Parathyroid adenoma (tissue), 2 donors: ENCODE data around the gene PPP1R13L.
"Not testable (repeated sequence)": the region's sequence is repeated elsewhere in the genome, so short reads cannot be mapped to it uniquely, and the experiment has no call there.

Source experiments
- H2AFZ ChIP-seq: fragments of 300-600 bp; sonication (generic); one replicate; pipeline ENCODE4 v1.7.0; 2017; ENCODE audit warnings: antibody characterized with exemption, mild to moderate bottlenecking
- H3K27ac ChIP-seq: fragments of 300-600 bp; sonication (generic); one replicate; pipeline ENCODE4 v1.7.0; 2017
- H3K27me3 ChIP-seq: fragments of 300-600 bp; sonication (generic); one replicate; pipeline ENCODE4 v1.7.0; 2017; ENCODE audit warnings: low read length; ENCODE audit not compliant: control insufficient read depth, insufficient read depth
- H3K36me3 ChIP-seq: fragments of 300-600 bp; sonication (generic); one replicate; pipeline ENCODE4 v1.7.0; 2017; ENCODE audit warnings: low read length; ENCODE audit not compliant: control insufficient read depth, insufficient read depth
- H3K4me1 ChIP-seq: fragments of 300-600 bp; sonication (generic); one replicate; pipeline ENCODE4 v1.7.0; 2017; ENCODE audit warnings: control low read depth
- H3K4me2 ChIP-seq: fragments of 300-600 bp; sonication (generic); one replicate; pipeline ENCODE4 v1.7.0; 2017; ENCODE audit warnings: low read length
- H3K4me3 ChIP-seq: fragments of 300-600 bp; sonication (generic); one replicate; pipeline ENCODE4 v1.7.0; 2017; ENCODE audit warnings: low read depth, low read length
- H3K79me2 ChIP-seq: fragments of 300-600 bp; sonication (generic); one replicate; pipeline ENCODE4 v1.7.0; 2017; ENCODE audit warnings: control low read depth
- H3K9ac ChIP-seq: fragments of 300-600 bp; sonication (generic); one replicate; pipeline ENCODE4 v1.7.0; 2017; ENCODE audit warnings: mild to moderate bottlenecking
- H3K9me3 ChIP-seq: fragments of 300-600 bp; sonication (generic); one replicate; pipeline ENCODE4 v1.7.0; 2017; ENCODE audit warnings: low read length; ENCODE audit not compliant: control insufficient read depth
- TF ChIP-seq, protein P1 (sequence below): fragments of 300-600 bp; sonication (generic); IDR thresholded peaks from one replicate; pipeline ENCODE4 v1.7.0; 2017; ENCODE audit warnings: antibody characterized with exemption, mild to moderate bottlenecking
- donor health status: primary hyperparathyroidism.

PPP1R13L gene

DNA sequence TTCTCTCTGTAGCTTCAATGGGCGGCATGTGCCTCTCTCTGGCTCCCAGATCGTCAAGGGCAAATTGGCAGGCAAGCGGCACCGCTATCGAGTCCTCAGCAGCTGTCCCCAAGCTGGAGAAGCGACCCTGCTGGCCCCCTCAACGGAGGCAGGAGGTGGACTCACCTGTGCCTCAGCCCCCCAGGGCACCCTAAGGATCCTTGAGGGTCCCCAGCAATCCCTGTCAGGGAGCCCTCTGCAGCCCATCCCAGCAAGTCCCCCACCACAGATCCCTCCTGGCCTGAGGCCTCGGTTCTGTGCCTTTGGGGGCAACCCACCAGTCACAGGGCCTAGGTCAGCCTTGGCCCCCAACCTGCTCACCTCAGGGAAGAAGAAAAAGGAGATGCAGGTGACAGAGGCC lies 3.3 kb upstream of the PPP1R13L start:
- H3K9me3 ChIP-seq: no peaks in the 10 kb centered on the region
- no peak overlapping the region for H3K27ac ChIP-seq
- H2AFZ ChIP-seq: no peak overlapping the region
- H3K36me3 ChIP-seq: no peaks in the 10 kb centered on the region
- H3K4me1 ChIP-seq: peaks cover 8% of the 10 kb centered on the region
- H3K9ac ChIP-seq: no peak overlapping the region
- H3K27me3 ChIP-seq: no peaks in the 10 kb centered on the region
- peaks cover 6% of the 10 kb centered on the region for H3K79me2 ChIP-seq
- no peak overlapping the region for H3K4me3 ChIP-seq
- H3K4me2 ChIP-seq: no peak overlapping the region
- TF ChIP-seq, protein P1, sequence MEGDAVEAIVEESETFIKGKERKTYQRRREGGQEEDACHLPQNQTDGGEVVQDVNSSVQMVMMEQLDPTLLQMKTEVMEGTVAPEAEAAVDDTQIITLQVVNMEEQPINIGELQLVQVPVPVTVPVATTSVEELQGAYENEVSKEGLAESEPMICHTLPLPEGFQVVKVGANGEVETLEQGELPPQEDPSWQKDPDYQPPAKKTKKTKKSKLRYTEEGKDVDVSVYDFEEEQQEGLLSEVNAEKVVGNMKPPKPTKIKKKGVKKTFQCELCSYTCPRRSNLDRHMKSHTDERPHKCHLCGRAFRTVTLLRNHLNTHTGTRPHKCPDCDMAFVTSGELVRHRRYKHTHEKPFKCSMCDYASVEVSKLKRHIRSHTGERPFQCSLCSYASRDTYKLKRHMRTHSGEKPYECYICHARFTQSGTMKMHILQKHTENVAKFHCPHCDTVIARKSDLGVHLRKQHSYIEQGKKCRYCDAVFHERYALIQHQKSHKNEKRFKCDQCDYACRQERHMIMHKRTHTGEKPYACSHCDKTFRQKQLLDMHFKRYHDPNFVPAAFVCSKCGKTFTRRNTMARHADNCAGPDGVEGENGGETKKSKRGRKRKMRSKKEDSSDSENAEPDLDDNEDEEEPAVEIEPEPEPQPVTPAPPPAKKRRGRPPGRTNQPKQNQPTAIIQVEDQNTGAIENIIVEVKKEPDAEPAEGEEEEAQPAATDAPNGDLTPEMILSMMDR: no peak

DNA sequence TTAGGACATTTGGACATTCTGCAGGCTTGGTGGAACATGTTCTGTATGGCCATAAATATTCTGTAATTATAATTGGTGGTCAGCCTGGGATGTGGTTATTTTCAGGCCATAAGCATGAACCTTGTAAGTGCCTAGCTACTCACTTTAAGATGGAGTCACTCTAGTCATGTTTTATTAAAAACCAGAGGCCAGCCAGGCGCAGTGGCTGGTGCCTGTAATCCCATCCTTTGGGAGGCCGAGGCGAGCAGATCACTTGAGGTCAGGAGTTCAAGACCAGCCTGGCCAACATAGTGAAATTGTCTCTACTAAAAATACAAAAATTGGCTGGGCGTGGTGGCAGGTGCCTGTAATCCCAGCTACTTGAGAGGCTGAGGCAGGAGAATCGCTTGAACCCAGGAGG lies 2.7 kb upstream of the PPP1R13L start:
- H3K9ac ChIP-seq, H3K79me2 ChIP-seq, H3K4me2 ChIP-seq, H2AFZ ChIP-seq, H3K27ac ChIP-seq, H3K27me3 ChIP-seq, H3K4me1 ChIP-seq, H3K36me3 ChIP-seq, H3K9me3 ChIP-seq: not testable (repeated sequence)
- H3K4me3 ChIP-seq: peak overlapping the region; percentile 80

DNA sequence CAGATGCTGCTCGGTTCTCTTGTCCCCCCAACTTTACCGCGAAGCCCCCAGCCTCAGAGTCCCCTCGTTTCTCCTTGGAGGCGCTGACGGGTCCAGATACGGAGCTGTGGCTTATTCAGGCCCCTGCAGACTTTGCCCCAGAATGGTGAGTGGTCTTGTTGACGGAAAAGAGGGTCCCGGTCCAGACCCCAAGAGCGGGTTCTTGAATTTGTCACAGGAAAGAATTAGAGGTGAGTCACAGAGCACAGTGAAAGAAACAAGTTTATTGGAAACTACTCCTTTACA lies 2.2 kb upstream of the PPP1R13L start:
- Histone ChIP-seq H3K27ac (no peak overlapping the region), H3K9ac (no peak overlapping the region)

DNA sequence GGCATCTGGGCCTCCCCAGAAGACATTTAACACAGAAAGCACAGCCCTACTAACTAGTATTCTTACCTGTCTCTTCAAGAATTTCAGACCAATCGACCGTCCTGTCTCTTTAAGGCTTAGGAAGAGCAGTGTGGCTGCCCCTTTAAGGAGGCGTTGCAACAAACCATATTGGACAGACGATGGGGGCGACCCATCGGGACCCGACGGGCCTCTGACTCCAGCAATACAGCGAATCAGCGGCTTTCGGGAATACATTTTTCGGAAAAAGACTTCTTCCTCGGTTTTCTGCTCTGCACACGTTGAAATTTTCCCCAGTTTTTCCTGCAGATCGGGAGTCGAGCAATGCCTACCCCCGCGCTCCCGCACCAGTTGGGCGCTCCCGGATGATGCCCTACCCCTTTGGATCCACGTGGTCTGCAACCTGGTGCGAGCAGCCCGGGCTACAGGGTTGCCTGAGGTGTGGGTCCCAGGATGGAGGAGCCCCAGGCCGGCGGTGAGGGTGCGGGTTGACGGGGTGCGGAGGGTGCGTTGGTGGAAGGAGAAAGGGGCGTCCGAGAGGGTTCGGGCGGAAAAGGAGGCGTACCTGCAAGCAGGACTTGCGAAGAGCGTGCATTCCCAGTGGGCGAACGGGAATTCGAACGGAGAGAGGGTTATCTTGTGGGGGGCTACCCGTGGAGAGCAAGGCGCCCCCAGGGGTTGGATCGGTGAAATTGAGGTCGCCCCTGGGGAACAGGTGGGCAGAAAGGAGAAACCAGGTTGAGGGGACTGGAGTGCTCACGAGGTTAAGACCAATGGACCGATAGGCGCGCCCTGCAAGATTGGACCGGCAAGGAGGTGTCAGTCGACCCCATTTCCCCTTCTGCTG lies 1.6 kb upstream of the PPP1R13L start, which contains the start of gene POLR1G:
TSS of gene POLR1G (plus strand) at position 419 of the 865 bp plus-strand sequence. CDS start at position 472, 53 bp downstream.
- Histone ChIP-seq H3K4me1 (peaks cover 8% of the 10 kb centered on the region), H3K4me2 (peak within 1 kb of the TSS; percentile 59)
- TF ChIP-seq, protein P1: no peak

More for the DNA sequence above, 2.2 kb upstream of the PPP1R13L start:
- Histone ChIP-seq H2AFZ (no peak overlapping the region), H3K4me1 (peaks cover 8% of the 10 kb centered on the region), H3K36me3 (no peaks in the 10 kb centered on the region), H3K27me3 (no peaks in the 10 kb centered on the region), H3K4me2 (peak overlapping the region; percentile 59), H3K79me2 (peaks cover 6% of the 10 kb centered on the region), H3K4me3 (peak overlapping the region; percentile 80), H3K9me3 (no peaks in the 10 kb centered on the region)
- TF ChIP-seq, protein P1: no peak

DNA sequence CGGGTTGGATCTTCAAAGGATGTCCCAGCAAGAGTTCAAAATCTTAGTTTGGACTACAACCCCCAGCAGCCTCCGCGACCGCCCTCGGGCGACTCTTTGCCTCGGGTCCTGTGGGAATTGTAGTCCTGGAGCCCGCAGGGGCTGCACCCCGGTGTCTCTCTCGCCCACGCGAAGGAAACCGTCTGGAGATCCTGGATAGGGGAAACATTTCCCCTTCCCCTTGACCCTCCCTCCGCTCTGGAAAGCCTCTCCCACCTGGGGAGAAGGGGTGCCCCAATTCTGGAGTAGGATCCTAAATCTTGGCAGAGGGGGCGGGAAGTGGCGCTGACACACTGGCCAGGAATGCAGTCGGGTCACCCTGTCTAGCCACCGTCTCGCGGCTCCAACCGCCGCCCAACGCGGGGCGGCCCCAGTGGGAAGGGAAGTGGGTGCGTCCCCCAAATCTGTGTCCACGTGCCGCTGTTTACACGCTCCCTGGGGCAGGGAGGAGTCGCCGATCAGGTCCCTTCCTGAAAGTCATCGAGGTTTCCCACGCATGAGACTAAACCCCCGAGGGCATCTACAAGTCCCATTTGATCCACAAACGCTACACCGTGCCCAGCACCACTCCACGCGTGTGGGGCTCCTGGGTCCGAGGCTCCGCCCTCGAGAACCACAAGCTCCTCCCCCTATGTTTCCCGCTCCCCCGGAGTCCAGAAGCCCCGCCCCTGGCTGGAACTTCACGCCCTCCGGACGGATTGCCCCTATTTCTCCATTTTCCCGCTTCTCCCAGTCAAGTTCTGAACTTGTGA lies 761 bp upstream of the PPP1R13L start:
- H3K4me2 ChIP-seq: peak overlapping the region; percentile 59
- TF ChIP-seq, protein P1: no peak
- H3K4me1 ChIP-seq: peaks cover 8% of the 10 kb centered on the region
- H2AFZ ChIP-seq: peak overlapping the region; percentile 99
- H3K27ac ChIP-seq: peak overlapping the region; percentile 99
- H3K27me3 ChIP-seq: no peaks in the 10 kb centered on the region
- peak overlapping the region; percentile 64 for H3K9ac ChIP-seq
- no peaks in the 10 kb centered on the region for H3K36me3 ChIP-seq
- H3K79me2 ChIP-seq: peaks cover 6% of the 10 kb centered on the region
- H3K4me3 ChIP-seq: peak overlapping the region; percentile 80
- H3K9me3 ChIP-seq: no peaks in the 10 kb centered on the region

More for the DNA sequence above, 1.6 kb upstream of the PPP1R13L start, which contains the start of gene POLR1G:
- Histone ChIP-seq H3K27ac (peak within 1 kb of the TSS; percentile 99), H3K79me2 (peaks cover 6% of the 10 kb centered on the region), H3K4me3 (peak within 1 kb of the TSS; percentile 80), H2AFZ (peak within 1 kb of the TSS; percentile 99), H3K27me3 (no peaks in the 10 kb centered on the region), H3K36me3 (no peaks in the 10 kb centered on the region), H3K9me3 (no peaks in the 10 kb centered on the region), H3K9ac (peak within 1 kb of the TSS; percentile 64)
